HuH-7 (cell line): ENCODE measurements around the gene CFAP46.
"Not testable (repeated sequence)": the region's sequence is repeated elsewhere in the genome, so short reads cannot be mapped to it uniquely, and the experiment has no call there.

Source experiments
- DNase-seq: peaks from one replicate; pipeline ENCODE4 v3.0.0; 2011; ENCODE audit warnings: low spot score

The CFAP46 gene

GRCh38 chr10:132912713-132913558 is 29.4 kb downstream of the CFAP46 start:
- DNase-seq = no peak

DNA sequence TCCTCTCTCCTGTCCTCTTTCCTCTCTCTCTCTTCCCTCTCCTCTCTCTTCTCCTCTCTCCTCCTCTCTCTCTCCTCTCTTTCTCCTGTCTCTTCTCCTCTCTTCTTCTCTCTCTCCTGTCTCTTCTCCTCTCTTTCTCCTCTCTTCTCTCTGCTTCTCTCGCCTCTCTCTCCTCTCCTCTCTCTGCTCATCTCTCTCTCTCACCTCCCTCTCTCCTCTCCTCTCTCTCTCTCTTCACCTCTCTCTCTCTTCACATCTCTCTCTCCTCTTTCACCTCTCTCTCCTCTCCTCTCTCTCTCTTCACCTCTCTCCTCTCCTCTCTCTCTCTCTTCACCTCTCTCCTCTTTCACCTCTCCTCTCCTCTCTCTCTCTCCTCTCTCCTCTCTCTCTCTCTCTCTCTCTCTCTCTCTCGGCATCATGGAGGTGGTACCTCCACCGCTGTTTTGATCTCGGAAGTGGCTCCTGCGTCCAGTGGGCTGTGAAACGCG is 30.1 kb downstream of the CFAP46 start:
- no peak for DNase-seq

- DNase-seq = no peak
Measured at GRCh38 chr10:132911786-132912097, 30.6 kb downstream of the CFAP46 start.

DNA sequence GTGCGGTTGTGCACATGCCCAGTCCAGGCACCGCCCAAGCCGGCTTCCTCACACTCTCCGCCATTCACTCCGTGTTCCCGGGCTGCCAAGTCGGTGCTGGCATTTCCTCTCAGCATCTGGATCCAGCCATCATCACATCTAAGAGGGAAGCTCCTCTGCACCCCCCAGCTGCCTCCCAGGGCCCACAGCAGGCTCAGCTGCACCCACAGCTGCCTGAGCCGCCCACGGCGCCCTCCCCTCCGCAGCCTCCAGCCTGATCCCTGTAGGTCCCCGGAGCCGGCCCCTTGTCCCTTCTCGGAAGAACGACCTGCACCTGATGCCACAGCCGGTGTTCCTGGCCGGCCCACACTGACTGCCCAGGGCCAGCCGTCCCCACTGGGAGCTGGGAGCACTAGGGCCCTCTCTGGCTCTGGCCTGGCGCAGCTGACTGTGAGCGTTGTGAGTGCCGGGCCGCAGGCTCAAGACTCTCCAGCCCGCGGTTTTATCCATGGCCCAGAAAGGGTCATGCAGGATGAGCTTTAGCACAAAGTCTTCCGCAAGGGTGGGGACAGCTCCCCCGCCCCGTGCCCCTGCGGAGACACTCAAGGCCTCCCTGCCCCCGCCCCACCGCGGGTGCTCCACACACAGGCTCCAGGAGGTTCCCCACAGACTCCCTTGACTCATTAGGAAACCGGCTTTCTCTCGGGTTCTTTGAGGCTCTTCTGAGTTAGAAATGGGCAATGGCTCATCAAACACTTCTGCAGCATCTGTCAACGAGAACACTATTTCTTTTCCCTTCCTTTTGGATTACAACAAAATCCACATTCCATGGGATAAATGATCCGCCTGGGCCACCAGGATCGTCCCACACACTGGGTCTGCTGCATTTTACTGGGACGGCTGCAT is 31.2 kb downstream of the CFAP46 start:
- no peak for DNase-seq

DNA sequence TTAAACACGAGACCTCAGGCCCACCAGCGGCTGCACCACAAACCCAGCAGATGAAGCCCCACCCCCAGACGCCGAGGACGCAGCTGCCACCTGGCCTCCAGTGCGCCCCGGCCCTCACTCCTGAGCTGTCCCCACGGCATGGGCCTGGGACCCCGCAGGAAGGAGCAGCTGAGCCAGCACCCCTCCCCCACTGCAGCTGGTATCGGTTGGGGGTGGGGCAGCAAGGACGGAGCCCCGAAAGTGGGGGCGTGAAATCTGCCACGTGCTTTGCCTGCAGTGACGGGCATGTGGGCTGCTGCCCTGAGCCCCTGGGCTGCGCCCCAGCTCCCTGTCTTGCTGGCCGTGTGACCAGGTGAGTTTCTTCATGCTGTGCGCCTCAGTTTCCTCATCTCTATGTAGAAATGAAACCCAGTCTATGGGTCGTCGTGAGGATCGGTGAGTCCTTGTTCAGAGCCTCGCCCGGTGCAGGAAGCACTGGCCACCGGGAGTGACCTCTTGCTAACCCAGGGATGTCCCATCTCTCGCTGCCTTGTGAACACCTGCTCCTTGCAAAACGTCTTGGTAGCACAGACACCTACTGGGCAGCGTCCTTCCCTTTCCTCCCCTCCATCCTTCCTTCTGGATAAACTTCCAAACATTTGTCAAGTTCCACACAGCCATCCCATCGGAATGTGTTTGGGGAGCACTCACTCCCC is 32.0 kb downstream of the CFAP46 start:
- DNase-seq = no peak

DNA sequence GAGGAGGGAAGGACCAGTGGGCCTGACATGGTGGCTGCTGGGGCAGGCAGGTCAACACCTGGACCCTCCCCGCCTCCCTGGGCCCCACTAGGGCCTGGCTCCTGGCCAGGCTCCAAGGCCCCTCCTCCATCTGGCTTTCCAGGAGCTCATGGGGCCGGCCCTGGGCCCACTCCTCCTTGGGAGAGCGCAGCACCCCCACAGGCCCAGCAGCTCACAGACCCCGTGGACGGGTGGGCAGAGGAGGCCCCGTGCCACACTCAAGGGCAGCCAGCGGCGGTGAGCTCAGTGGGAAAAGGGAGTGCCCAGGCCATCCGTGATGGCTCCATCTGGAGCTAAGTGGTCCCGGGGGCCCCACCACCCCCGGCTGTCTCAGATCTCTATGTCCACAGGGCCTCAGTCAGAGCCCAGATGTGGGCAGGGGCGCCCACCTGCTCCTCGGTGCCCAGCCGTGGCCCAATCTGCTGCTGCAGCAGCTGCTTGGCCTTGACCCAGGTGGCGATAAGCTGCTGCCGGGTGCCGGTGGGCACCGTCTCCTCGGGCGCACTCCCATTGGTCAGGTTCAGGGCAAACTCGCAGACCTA is 32.8 kb downstream of the CFAP46 start:
- DNase-seq = no peak

DNA sequence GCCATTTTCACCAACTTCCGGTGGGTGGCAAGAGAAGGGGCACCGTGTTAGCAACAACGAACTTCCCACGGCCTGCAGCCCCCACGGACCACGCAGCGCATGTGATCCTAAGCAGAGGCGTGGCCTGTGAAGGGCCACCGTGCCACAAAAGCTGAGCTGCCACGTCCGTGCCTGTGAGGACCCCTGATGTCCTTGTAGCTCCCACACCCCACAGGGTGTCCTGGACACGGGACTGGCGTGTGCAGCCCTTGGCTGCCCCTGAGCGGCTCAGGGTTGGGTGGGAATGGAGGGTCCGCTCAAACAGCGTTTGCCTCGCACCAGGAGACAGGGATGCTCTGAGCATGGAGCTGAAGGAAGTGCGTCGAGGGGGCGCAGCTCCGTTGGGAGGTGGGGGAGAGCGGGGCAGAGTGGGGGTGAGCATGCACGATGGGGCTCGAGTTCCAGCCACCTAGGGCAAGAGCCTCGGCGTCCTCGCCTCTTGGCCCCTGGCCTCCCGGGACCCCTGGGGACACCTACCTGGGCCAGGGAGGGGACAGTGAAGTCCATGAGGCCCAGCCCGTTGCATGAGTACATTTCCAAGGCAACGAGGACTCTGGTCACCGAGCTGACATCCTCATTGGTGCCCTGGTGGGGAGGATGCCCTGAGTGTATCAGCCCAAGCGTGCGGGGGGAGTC is 33.6 kb downstream of the CFAP46 start:
- DNase-seq = no peak

GRCh38 chr10:132907821-132908620 is 34.3 kb downstream of the CFAP46 start:
- DNase-seq = no peak

- no peak for DNase-seq
Measured at GRCh38 chr10:132906836-132907235, 35.5 kb downstream of the CFAP46 start.

DNA sequence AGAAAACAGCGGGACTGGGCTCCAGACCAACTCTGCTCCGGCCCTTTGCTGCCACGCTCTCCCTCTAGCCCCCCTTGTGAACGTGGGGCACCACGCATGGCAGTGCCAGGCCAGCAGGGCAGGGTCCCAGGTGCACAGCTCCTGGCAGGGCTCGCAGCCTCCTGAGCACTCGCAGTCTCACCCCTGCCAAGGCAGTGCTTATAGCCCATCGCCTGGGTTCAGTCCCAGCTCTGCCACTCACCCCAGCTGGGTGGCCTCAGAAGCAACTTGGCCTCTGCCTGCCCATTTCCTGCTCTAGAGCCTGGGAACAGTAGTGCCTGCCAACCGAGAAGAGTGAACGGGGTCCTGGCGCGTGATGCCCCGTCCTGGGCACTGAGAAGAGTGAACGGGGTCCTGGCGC is 36.3 kb downstream of the CFAP46 start:
- no peak for DNase-seq

- DNase-seq = no peak
Measured at GRCh38 chr10:132905661-132906060, 36.7 kb downstream of the CFAP46 start.

DNA sequence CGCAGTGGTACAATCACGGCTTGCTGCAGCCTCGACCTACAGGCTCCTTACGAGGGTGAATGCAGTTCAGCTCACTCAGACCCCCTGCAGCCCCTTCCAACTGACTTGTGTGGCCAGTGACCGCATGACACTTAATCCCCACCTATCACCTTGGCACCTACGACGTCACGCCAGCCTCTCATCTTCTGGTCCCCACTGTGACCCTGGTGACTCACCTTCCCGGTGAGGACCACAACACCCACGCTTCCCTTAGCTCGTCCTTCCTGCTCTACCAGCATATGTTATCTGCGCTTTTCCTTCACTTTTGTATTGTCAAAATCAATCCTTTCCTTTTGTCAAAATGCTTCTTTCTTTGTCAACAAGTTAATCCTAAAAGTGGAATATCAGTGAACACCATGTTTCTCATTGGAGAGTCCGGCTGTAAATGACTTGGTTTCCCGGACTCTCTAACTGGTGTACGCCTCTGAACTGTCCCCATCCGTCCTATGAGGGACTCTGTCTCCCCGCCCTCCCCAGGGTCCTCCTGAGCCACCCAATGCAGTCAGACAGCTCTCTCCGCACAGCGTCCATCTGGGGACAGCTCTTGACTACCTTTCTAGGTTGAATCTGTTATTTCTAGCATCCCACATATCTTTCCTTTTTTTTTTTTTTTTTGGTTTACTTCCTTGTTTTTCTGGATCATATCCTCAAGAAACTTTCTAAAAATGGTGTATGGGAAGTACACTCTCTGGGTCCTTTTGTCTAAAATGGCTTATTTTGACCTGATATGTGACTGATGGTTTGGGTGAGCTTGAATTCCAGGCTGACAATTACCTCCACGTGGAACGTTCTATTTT is 37.3 kb downstream of the CFAP46 start:
- DNase-seq = no peak

DNA sequence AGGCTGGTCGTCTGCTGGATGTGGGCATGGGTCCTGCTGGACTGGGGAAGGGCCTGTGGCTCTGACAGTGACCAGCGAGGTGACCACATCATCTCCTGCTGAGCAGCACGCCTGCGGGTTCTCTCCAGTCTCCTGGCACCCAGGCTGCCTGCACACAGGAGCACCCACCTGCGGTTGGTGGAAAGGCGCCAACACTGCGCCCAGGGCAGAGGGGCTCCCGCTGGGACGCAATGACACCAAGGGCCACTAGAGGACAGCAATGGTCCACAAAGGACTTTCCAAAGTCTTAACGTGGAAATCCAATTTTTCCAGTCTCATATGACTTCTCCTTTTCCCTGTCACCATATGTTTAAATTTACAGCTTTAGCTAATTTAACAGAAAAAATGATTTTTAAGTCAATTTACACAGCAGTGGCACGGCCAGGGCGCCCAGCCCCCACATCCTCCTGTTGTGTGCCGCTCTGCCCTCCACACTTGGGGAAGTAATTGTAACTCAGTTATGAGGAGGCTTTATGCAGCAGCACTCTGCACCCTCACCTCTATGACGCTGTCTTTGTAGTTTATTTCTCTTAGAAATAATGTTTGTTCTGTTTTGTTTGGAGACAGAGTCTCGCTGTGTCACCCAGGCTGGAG is 38.1 kb downstream of the CFAP46 start:
- peak; percentile 87 for DNase-seq

DNA sequence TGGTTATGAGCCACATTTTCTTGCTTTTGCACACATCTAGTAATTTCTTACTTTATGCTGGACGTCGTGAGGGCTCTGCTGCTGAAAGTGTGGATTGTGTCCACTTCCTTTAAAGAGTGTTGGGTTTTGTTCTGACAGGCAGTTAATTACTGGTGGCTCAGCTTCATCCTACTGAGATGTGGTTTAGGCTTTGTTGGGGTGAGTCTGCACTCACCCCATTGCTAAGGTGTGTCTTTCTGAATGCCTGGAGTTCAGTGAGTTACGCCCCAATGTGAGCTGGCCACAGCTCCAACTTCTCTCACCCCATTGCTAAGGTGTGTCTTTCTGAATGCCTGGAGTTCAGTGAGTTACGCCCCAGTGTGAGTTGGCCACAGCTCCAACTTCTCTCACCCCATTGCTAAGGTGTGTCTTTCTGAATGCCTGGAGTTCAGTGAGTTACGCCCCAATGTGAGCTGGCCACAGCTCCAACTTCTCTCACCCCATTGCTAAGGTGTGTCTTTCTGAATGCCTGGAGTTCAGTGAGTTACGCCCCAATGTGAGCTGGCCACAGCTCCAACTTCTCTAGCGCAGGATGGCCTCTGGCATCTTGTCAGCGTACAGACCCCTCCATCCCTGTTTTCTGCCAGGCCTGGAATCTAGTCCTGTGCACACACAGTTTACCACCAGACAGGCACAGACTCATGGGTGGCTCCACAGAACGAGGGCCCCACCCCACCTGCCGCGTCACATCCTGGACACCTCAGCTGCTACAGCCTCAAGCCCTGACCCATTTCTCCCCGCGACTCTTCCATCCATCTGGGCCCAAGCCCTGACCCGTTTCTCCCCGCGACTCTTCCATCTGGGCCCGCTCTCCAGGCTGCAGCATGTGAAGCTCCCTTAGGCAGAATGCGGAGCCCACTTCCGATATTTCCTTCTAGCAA is 39.5 kb downstream of the CFAP46 start:
- DNase-seq = not testable (repeated sequence)

- DNase-seq = no peak
Measured at GRCh38 chr10:132901351-132901750, 41.0 kb downstream of the CFAP46 start.

GRCh38 chr10:132900211-132900756 is 42.1 kb downstream of the CFAP46 start:
- no peak for DNase-seq

- DNase-seq = no peak
Measured at GRCh38 chr10:132899751-132900065, 42.7 kb downstream of the CFAP46 start.
